ENCODE results near the gene MRPL24.

Gene MRPL24

DNA sequence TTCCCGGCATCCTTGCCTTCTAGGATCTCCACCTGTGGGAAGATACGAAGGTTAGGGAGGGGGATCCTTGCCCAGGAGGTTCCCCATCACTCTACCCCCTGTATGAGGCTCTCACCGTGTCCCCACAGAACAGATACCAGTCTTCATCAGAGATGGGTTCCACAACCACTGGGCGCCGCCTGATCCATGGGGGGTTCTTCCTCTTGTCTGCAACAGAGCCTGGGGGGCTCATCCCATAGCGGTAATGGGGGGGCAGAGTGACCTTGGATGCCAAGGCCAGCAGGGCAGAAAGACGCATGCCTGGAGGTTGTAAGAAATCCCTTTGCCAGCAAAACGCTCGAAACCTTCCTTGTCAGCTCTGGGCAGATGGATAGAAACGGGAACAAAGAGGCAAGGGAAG is 2.5 kb downstream of the MRPL24 start:
- no peak overlapping the region for H3K4me3 ChIP-seq (replicated peaks; ENCODE audit: insufficient read depth, low read length)
- TF ChIP-seq SPI1 (IDR thresholded peaks at IDR 0.05; ENCODE audit: borderline replicate concordance, low read depth) = no peak
- TF ChIP-seq, protein P1, sequence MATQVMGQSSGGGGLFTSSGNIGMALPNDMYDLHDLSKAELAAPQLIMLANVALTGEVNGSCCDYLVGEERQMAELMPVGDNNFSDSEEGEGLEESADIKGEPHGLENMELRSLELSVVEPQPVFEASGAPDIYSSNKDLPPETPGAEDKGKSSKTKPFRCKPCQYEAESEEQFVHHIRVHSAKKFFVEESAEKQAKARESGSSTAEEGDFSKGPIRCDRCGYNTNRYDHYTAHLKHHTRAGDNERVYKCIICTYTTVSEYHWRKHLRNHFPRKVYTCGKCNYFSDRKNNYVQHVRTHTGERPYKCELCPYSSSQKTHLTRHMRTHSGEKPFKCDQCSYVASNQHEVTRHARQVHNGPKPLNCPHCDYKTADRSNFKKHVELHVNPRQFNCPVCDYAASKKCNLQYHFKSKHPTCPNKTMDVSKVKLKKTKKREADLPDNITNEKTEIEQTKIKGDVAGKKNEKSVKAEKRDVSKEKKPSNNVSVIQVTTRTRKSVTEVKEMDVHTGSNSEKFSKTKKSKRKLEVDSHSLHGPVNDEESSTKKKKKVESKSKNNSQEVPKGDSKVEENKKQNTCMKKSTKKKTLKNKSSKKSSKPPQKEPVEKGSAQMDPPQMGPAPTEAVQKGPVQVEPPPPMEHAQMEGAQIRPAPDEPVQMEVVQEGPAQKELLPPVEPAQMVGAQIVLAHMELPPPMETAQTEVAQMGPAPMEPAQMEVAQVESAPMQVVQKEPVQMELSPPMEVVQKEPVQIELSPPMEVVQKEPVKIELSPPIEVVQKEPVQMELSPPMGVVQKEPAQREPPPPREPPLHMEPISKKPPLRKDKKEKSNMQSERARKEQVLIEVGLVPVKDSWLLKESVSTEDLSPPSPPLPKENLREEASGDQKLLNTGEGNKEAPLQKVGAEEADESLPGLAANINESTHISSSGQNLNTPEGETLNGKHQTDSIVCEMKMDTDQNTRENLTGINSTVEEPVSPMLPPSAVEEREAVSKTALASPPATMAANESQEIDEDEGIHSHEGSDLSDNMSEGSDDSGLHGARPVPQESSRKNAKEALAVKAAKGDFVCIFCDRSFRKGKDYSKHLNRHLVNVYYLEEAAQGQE (IDR thresholded peaks at IDR 0.05; ENCODE audit: insufficient replicate concordance, low read depth) = no peak
- TF ChIP-seq, protein P2, sequence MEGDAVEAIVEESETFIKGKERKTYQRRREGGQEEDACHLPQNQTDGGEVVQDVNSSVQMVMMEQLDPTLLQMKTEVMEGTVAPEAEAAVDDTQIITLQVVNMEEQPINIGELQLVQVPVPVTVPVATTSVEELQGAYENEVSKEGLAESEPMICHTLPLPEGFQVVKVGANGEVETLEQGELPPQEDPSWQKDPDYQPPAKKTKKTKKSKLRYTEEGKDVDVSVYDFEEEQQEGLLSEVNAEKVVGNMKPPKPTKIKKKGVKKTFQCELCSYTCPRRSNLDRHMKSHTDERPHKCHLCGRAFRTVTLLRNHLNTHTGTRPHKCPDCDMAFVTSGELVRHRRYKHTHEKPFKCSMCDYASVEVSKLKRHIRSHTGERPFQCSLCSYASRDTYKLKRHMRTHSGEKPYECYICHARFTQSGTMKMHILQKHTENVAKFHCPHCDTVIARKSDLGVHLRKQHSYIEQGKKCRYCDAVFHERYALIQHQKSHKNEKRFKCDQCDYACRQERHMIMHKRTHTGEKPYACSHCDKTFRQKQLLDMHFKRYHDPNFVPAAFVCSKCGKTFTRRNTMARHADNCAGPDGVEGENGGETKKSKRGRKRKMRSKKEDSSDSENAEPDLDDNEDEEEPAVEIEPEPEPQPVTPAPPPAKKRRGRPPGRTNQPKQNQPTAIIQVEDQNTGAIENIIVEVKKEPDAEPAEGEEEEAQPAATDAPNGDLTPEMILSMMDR (IDR thresholded peaks at IDR 0.05; ENCODE audit: insufficient read depth, low read length) = no peak
- TF ChIP-seq POLR2AphosphoS5 (IDR thresholded peaks at IDR 0.05; ENCODE audit: low read depth) = no peak
- no peaks in the 10 kb centered on the region for H3K27me3 ChIP-seq (ENCODE audit: insufficient read depth, poor library complexity, severe bottlenecking)
- DNase-seq (ENCODE audit: low read depth in 1 of 2, low spot score in 1 of 2) = no peak
- no peak overlapping the region for H3K27ac ChIP-seq (replicated peaks)

DNA sequence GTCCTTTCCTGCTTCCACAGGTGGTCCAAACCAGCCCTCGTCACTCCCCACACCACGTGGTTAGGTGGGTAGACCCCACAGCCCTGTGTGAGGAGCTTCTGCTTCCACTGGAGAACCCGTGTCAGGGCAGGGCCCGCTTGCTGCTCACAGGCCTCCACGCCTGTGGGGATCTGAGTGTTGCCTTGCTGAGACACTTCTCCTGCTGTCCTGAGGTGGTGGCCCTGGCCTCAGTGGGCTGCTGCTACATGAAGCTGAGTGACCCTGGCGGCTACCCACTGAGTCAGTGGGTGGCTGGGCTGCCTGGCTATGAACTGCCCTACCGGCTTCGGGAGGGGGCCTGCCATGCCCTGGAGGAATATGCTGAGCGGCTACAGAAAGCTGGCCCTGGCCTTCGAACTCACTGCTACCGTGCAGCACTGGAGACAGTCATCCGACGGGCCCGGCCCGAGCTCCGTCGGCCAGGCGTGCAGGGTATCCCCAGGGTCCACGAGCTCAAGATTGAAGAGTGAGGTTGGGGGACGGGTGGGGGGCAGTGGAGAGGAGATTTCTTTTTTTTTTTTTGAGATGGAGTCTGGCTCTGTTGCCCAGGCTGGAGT is 6.8 kb downstream of the MRPL24 start:
- H3K4me3 ChIP-seq (replicated peaks; ENCODE audit: insufficient read depth, low read length) = no peak overlapping the region
- H3K27me3 ChIP-seq (ENCODE audit: insufficient read depth, poor library complexity, severe bottlenecking) = no peaks in the 10 kb centered on the region
- no peak for DNase-seq (ENCODE audit: low read depth in 1 of 2, low spot score in 1 of 2)
- TF ChIP-seq POLR2AphosphoS5 (IDR thresholded peaks at IDR 0.05; ENCODE audit: low read depth) = no peak; the same call in 1 of the 2 replicates
- H3K27ac ChIP-seq (replicated peaks) = no peak overlapping the region

DNA sequence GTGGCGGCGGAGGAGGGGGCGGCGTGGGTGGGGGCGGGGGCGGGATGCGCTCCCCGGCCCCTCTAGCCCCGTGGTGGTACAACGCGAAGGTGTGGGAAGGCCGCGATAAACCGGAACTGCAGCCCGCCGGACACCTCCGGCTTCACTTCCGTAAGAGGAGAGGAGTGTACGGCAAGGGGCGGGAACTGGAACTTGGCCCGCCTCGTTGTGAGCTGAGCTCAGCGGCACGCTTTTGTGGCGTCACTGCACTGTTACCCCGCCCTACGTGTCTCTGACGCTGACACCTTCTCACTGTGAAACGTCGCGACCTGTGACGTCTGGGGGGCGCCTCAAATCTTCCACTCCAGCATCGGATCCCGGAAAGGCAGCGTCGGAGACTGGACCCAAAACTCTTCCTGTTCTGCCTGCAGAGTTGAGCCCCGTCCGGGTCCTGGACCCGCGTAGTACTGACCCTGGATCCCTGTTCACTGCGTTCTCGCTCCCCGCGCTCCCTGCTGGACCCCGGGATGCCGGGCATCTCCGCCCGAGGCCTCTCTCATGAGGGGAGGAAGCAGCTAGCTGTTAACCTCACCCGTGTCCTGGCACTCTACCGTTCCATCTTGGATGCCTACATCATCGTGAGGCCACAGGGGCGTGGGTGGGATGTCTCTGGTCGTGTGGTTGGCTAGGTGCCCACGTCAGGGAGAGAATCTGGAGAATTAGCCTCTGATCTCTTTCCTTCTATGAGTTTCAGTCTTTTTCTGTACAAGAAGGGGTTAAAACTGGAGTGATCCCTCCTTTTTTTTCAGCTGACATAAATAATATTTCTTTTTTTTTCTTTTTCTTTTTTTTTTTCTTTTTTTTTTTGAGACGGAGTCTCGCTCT is 12.1 kb downstream of the MRPL24 start, which contains the start of gene ISG20L2:
Gene ISG20L2 (minus strand): TSS at position 168 of the 864 bp plus-strand sequence. CDS start 1,114 bp downstream, outside the sequence.
- TF ChIP-seq, protein P2 (IDR thresholded peaks at IDR 0.05; ENCODE audit: insufficient read depth, low read length) = no peak
- TF ChIP-seq GABPA (IDR thresholded peaks at IDR 0.05; ENCODE audit: low read depth) (peak; percentile 83), POLR2AphosphoS5 (IDR thresholded peaks at IDR 0.05; ENCODE audit: low read depth) (peak; percentile 59), SPI1 (IDR thresholded peaks at IDR 0.05; ENCODE audit: borderline replicate concordance, low read depth) (peak; percentile 84)
- TF ChIP-seq, protein P1 (IDR thresholded peaks at IDR 0.05; ENCODE audit: insufficient replicate concordance, low read depth) = no peak
- peak; percentile 98 to 100 for DNase-seq (ENCODE audit: low read depth in 1 of 2, low spot score in 1 of 2)
- Histone ChIP-seq H3K27ac (replicated peaks) (peak within 1 kb of the TSS; percentile 73), H3K27me3 (ENCODE audit: insufficient read depth, poor library complexity, severe bottlenecking) (no peaks in the 10 kb centered on the region), H3K4me3 (replicated peaks; ENCODE audit: insufficient read depth, low read length) (peak within 1 kb of the TSS; percentile 98)

DNA sequence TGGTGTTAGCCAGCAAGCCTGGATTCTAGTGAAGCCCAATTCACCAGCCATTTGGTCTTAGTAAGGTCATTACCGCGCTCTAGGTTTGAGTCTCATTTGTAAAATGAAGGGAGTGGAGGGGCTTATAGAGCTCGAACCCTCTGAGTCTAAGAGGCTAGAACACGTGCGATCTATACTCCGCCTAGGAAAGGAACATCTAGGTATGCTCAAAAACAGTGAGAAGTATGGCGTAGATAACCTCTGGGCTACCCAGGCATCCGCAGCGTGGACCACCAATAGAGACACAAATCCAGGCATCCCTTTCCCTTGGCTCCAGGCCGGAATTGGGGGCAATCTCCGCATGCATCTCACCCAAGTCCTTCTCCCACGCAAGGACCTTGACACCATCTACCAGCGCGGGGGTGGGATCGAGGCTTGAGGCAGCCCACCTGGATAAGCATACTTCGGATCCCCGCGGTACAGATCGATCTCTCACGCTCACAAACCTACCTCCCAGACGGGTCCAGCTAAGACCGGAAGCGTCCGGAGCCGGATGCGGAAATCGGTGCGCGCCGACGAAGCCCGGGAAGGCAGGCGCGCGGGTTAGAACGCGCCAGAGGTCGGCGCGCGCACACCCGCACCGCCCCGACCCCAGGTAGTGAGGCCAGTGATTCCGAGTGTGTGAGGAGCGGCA is 12.8 kb downstream of the MRPL24 start, which contains the start of gene METTL25B:
Gene METTL25B (plus strand): TSS at position 544 of the 673 bp plus-strand sequence. CDS start 636 bp downstream, outside the sequence.
- peak; percentile 86 to 89 for DNase-seq (ENCODE audit: low read depth in 1 of 2, low spot score in 1 of 2)
- Histone ChIP-seq H3K27me3 (ENCODE audit: insufficient read depth, poor library complexity, severe bottlenecking) (no peaks in the 10 kb centered on the region), H3K27ac (replicated peaks) (peak within 1 kb of the TSS; percentile 73), H3K4me3 (replicated peaks; ENCODE audit: insufficient read depth, low read length) (peak within 1 kb of the TSS; percentile 98)
- TF ChIP-seq, protein P2 (IDR thresholded peaks at IDR 0.05; ENCODE audit: insufficient read depth, low read length) = no peak
- TF ChIP-seq, protein P1 (IDR thresholded peaks at IDR 0.05; ENCODE audit: insufficient replicate concordance, low read depth) = no peak
- no peak for TF ChIP-seq POLR2AphosphoS5 (IDR thresholded peaks at IDR 0.05; ENCODE audit: low read depth)
- peak; percentile 86 for TF ChIP-seq GABPA (IDR thresholded peaks at IDR 0.05; ENCODE audit: low read depth)
- no peak for TF ChIP-seq SPI1 (IDR thresholded peaks at IDR 0.05; ENCODE audit: borderline replicate concordance, low read depth)

All from HL-60 (cell line).